Keratinocyte (primary cell): ENCODE data around the gene ZNF418. TPM values are rescaled to one million over a fixed set of nuclear protein-coding genes. Genes with fewer than 3 reads are reported as not detected.
"Not testable (repeated sequence)": the region's sequence is repeated elsewhere in the genome, so short reads cannot be mapped to it uniquely, and the experiment has no call there.

Experiments used
- DNase-seq: peaks from one replicate; pipeline ENCODE4 v3.0.0-alpha.2; 2011; ENCODE audit warnings: low read depth, missing footprints, low spot score
- FAIRE-seq: peaks from 2 replicates; lab custom pipeline; 2011; peaks lifted over from hg19 to GRCh38; lab: Jason Lieb, UNC
- H2AFZ ChIP-seq: 2 replicates; pipeline ENCODE4 v1.6.0; 2012; ENCODE audit warnings: low read length, control low read depth, inconsistent platforms; ENCODE audit not compliant: control insufficient read depth
- H3K27ac ChIP-seq: 2 replicates; pipeline ENCODE4 v1.5.1; 2011; ENCODE audit warnings: low read length; ENCODE audit not compliant: control insufficient read depth, insufficient read depth
- H3K27me3 ChIP-seq: 3 replicates; pipeline ENCODE4 v1.6.0; 2011; ENCODE audit warnings: low read length; ENCODE audit not compliant: control insufficient read depth, insufficient read depth; ENCODE audit errors: extremely low read depth
- H3K36me3 ChIP-seq, 2 experiments: 2 replicates in 1 of 2; 3 replicates in 1 of 2; pipeline ENCODE4 v1.5.1; 2011; ENCODE audit warnings: low read length in 2 of 2, mild to moderate bottlenecking in 1 of 2; ENCODE audit not compliant: control insufficient read depth in 2 of 2, insufficient read depth in 2 of 2; ENCODE audit errors: extremely low read depth in 1 of 2
- H3K4me1 ChIP-seq: 3 replicates; pipeline ENCODE4 v1.5.1; 2011; ENCODE audit warnings: low read length; ENCODE audit not compliant: control insufficient read depth, insufficient read depth; ENCODE audit errors: extremely low read depth
- H3K4me2 ChIP-seq: 3 replicates; pipeline ENCODE4 v1.6.0; 2011; ENCODE audit warnings: low read depth, low read length; ENCODE audit not compliant: control insufficient read depth, insufficient read depth; ENCODE audit errors: extremely low read depth
- H3K4me3 ChIP-seq, 3 experiments: fragments of 200-600 bp in 1 of 3; sonication (generic) in 1 of 3; 2 replicates in 2 of 3; 3 replicates in 1 of 3; pipeline ENCODE4 v1.5.1; 2011 to 2016; ENCODE audit warnings: low read length in 3 of 3, mild to moderate bottlenecking in 3 of 3, control low read depth in 2 of 3, inconsistent platforms in 1 of 3, low read depth in 1 of 3, mixed read lengths in 1 of 3, mixed run types in 1 of 3, moderate library complexity in 1 of 3; ENCODE audit not compliant: control insufficient read depth in 2 of 3, insufficient read depth in 2 of 3; ENCODE audit errors: extremely low read depth in 1 of 3
- H3K79me2 ChIP-seq: 2 replicates; pipeline ENCODE4 v1.6.0; 2012; ENCODE audit warnings: low read length; ENCODE audit not compliant: control insufficient read depth, insufficient read depth
- H3K9ac ChIP-seq: 3 replicates; pipeline ENCODE4 v1.6.0; 2011; ENCODE audit warnings: low read length; ENCODE audit not compliant: control insufficient read depth, insufficient read depth; ENCODE audit errors: extremely low read depth
- H3K9me1 ChIP-seq: 3 replicates; pipeline ENCODE4 v1.6.0; 2011; ENCODE audit warnings: low read length; ENCODE audit not compliant: control insufficient read depth, insufficient read depth; ENCODE audit errors: extremely low read depth
- H3K9me3 ChIP-seq: 2 replicates; pipeline ENCODE4 v1.5.1; 2012; ENCODE audit warnings: low read depth, low read length; ENCODE audit not compliant: control insufficient read depth
- H4K20me1 ChIP-seq: 3 replicates; pipeline ENCODE4 v1.6.0; 2011; ENCODE audit warnings: low read length; ENCODE audit not compliant: control insufficient read depth, insufficient read depth; ENCODE audit errors: extremely low read depth
- EZH2 ChIP-seq: IDR thresholded peaks from one replicate; pipeline ENCODE4 v1.6.1; 2012; ENCODE audit warnings: inconsistent platforms, mild to moderate bottlenecking, low read length, moderate library complexity
- dilution Hi-C: fragments of 300-500 bp; cut with MboI; formaldehyde crosslinking; loops from one replicate; pipeline ENCODE4 v1.7.0; 2020; ENCODE audit warnings: low sequenced_read_pairs; ENCODE audit not compliant: extremely low pct_ligation_motif_present
- polyA plus RNA-seq, 5 experiments: library from polyadenylated mRNA; depleted of rRNA in 3 of 5; stranded (reverse) in 3 of 5; stranded (forward) in 1 of 5; unstranded in 1 of 5; fragments of >200 nt; gene quantifications; 1 replicate in 1 of 5; 2 replicates in 3 of 5; 3 replicates in 1 of 5; pipeline versions ENCODE4 v1.2.1 to v1.2.3, GENCODE V29; 2011 to 2012; ENCODE audit warnings: missing spikeins in 2 of 5, low read depth in 1 of 5, low replicate concordance in 1 of 5
- TF ChIP-seq, protein P1 (sequence below), 3 experiments: IDR thresholded peaks in 1 of 3; conservative IDR thresholded peaks in 1 of 3; optimal IDR thresholded peaks in 1 of 3; 2 replicates in 2 of 3; 3 replicates in 1 of 3; pipeline versions ENCODE3 to v1.5.1; 2011; ENCODE audit warnings: low read length in 3 of 3, mild to moderate bottlenecking in 3 of 3, moderate library complexity in 2 of 3, control low read depth in 1 of 3, inconsistent platforms in 1 of 3; ENCODE audit not compliant: insufficient read depth in 2 of 3; ENCODE audit errors: extremely low read depth in 1 of 3

ZNF418 gene
- polyA plus RNA-seq, 1 donor (not counting 4 experiments of a cell fraction or from before 2014, with no cell fraction given) = 2.9 TPM

DNA sequence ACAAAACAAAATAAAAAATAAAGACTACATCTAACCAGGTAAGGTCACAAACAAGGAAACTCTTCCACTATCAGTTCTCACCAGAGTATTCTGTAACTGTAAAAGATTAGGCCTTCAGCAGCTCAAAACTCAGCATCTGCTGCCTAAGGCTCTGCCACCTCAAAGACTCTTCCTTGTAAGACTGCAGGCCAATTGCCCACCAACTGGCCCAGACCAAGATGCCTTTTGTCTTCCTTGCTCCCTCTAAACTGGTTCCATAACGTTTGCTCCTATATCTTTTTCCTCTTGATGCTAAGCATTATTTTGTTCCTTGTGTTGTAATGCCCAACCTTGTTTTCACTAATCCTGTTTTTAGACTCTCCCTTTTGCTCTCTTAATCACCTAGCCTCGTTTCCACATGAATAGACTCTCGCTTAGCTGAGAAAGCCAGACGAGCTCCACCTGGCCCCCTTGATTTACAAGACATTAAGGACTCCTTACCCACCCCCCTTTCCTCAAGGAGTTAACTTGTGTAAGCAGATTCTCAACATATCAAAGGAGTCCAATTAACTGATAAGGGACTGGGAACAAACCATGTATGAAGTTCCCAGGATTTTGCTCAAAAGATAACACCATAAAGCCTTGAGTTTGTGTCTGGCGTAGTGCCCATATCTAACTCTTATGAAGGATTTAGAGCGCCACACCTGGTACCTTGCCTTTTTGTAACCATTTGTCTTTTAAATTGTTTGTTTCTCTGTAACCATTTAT, 47.8 kb downstream of the ZNF418 start:
- H3K9me3 ChIP-seq = no peaks in the 10 kb centered on the region
- H3K4me3 ChIP-seq = peak overlapping the region; percentile 81 to 89 (median 82)
- H3K9ac ChIP-seq = peak overlapping the region; percentile 93
- peak; percentile 65 for FAIRE-seq
- peak overlapping the region; percentile 81 for H3K27ac ChIP-seq
- no peaks in the 10 kb centered on the region for H3K27me3 ChIP-seq
- DNase-seq = no peak
- H4K20me1 ChIP-seq = no peaks in the 10 kb centered on the region
- H3K79me2 ChIP-seq = peaks cover 59% of the 10 kb centered on the region
- peaks cover 0 to 5% of the 10 kb centered on the region in 2 experiments for H3K36me3 ChIP-seq
- H3K4me1 ChIP-seq = peaks cover 8% of the 10 kb centered on the region
- TF ChIP-seq, protein P1, sequence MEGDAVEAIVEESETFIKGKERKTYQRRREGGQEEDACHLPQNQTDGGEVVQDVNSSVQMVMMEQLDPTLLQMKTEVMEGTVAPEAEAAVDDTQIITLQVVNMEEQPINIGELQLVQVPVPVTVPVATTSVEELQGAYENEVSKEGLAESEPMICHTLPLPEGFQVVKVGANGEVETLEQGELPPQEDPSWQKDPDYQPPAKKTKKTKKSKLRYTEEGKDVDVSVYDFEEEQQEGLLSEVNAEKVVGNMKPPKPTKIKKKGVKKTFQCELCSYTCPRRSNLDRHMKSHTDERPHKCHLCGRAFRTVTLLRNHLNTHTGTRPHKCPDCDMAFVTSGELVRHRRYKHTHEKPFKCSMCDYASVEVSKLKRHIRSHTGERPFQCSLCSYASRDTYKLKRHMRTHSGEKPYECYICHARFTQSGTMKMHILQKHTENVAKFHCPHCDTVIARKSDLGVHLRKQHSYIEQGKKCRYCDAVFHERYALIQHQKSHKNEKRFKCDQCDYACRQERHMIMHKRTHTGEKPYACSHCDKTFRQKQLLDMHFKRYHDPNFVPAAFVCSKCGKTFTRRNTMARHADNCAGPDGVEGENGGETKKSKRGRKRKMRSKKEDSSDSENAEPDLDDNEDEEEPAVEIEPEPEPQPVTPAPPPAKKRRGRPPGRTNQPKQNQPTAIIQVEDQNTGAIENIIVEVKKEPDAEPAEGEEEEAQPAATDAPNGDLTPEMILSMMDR (optimal IDR thresholded peaks at IDR 0.05 in 1 of 3, IDR thresholded peaks at IDR 0.05 in 1 of 3, conservative IDR thresholded peaks at IDR 0.05 in 1 of 3; ENCODE audit: extremely low read depth in 1 of 3, insufficient read depth in 2 of 3, low read length in 3 of 3) = peak in 1 of 3 experiments; percentile 9
- no peak for TF ChIP-seq EZH2
- dilution Hi-C loops = no loop called here
- no peak overlapping the region for H2AFZ ChIP-seq
- H3K4me2 ChIP-seq = peak overlapping the region; percentile 78
- no peaks in the 10 kb centered on the region for H3K9me1 ChIP-seq

DNA sequence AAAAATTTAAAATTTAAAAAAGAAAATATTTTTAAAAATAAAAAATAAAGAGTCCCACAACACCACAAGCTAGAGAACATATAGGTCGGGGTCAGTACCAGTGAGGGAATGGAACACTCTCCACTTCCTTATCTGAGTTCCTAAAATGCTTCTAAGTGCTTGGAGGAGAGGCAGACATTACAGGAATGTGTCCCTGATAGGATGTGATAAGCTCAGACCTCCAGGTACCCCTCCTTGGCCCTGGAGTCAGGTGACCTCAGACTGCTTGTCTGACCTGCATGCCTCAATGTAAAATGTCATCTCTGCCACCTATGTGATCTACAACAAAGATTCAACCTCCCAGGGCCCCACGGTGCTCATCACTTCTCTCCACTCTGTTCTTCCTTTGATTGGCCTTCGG, 49.2 kb downstream of the ZNF418 start:
- no peak for FAIRE-seq
- dilution Hi-C loops = no loop called here
- Histone ChIP-seq H3K4me3 (no peak overlapping the region), H3K9me1 (no peaks in the 10 kb centered on the region), H3K27me3 (no peaks in the 10 kb centered on the region), H3K9ac (no peak overlapping the region), H3K4me2 (no peak overlapping the region), H3K9me3 (no peaks in the 10 kb centered on the region), H3K27ac (no peak overlapping the region), H4K20me1 (no peaks in the 10 kb centered on the region), H2AFZ (no peak overlapping the region), H3K4me1 (peaks cover 8% of the 10 kb centered on the region), H3K79me2 (peaks cover 61% of the 10 kb centered on the region), H3K36me3 (peaks cover 0 to 5% of the 10 kb centered on the region in 2 experiments)
- no peak for DNase-seq
- TF ChIP-seq, protein P1 (optimal IDR thresholded peaks at IDR 0.05 in 1 of 3, IDR thresholded peaks at IDR 0.05 in 1 of 3, conservative IDR thresholded peaks at IDR 0.05 in 1 of 3; ENCODE audit: extremely low read depth in 1 of 3, insufficient read depth in 2 of 3, low read length in 3 of 3) = no peak
- no peak for TF ChIP-seq EZH2

DNA sequence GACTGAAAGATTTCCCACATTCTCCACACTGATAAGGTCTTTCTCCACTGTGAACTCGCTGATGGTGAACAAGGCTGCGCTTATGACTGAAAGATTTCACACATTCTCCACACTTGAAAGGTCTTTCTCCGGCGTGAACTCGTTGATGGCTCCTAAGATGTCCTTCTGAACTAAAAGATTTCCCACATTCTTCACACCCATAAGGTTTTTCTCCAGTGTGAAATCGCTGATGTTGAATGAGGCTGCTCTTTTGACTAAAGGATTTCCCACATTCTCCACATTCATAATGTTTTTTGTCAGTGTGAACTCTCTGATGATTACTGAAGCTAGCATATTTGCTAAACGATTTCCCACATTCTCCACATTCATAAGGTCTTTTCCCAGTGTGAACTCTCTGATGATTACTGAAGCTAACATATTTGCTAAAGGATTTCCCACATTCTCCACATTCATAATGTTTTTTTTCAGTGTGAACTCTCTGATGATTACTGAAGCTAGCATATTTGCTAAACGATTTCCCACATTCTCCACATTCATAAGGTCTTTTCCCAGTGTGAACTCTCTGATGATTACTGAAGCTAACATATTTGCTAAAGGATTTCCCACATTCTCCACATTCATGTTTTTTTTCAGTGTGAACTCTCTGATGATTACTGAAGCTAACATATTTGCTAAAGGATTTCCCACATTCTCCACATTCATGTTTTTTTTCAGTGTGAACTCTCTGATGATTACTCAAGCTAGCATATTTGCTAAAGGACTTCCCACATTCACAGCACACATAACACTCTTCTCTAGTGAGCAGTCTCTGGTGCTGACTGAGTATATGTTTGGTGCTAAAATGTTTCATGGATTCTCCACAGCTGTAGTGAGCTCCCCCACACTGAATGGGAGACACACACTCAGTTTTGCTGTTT, 61.1 kb downstream of the ZNF418 start:
- H3K4me3 ChIP-seq, H3K9ac ChIP-seq, H3K27ac ChIP-seq, DNase-seq, H3K9me3 ChIP-seq, H2AFZ ChIP-seq, H3K4me1 ChIP-seq, FAIRE-seq, H3K27me3 ChIP-seq, H4K20me1 ChIP-seq, dilution Hi-C loops, H3K9me1 ChIP-seq, H3K4me2 ChIP-seq: not testable (repeated sequence)
- Histone ChIP-seq H3K36me3 (peaks cover 7 to 10% of the 10 kb centered on the region in 2 experiments), H3K79me2 (peaks cover 26% of the 10 kb centered on the region)
